K562 (cell line): ENCODE results near the gene CARMIL1. TPM values are rescaled to one million over a fixed set of nuclear protein-coding genes. Genes with fewer than 3 reads are reported as not detected.

ENCODE experiments used
- BCOR ChIP-seq: fragments of 450-650 bp; IDR thresholded peaks from 2 replicates; pipeline ENCODE4 v1.6.1; 2016
- CBFA2T3 ChIP-seq: fragments of 450-650 bp; IDR thresholded peaks from 2 replicates; pipeline ENCODE4 v1.6.1; 2017
- DACH1 ChIP-seq: fragments of 450-650 bp; IDR thresholded peaks from 2 replicates; pipeline ENCODE4 v1.6.1; 2018; ENCODE audit not compliant: partially characterized antibody
- DPF2 ChIP-seq: fragments of 450-650 bp; IDR thresholded peaks from 2 replicates; pipeline ENCODE4 v1.6.1; 2016
- ELF4 ChIP-seq: fragments of 450-650 bp; formaldehyde crosslinking; IDR thresholded peaks from 2 replicates; pipeline ENCODE4 v1.4.0; 2022; ENCODE audit warnings: missing genetic modification characterization
- ESRRA ChIP-seq: fragments of 450-650 bp; IDR thresholded peaks from 2 replicates; pipeline ENCODE4 v1.6.1; 2014; ENCODE audit warnings: low read depth, mild to moderate bottlenecking, moderate library complexity, borderline replicate concordance
- FOXJ3 ChIP-seq: sonication (generic); formaldehyde crosslinking; IDR thresholded peaks from 2 replicates; pipeline ENCODE4 v1.4.0; 2020; ENCODE audit warnings: mild to moderate bottlenecking, missing genetic modification reagents
- HDAC3 ChIP-seq: fragments of 450-650 bp; IDR thresholded peaks from 2 replicates; pipeline ENCODE4 v1.6.1; 2018; ENCODE audit warnings: borderline replicate concordance, mild to moderate bottlenecking, moderate library complexity; ENCODE audit not compliant: partially characterized antibody
- KDM1A ChIP-seq, 2 experiments: fragments of 450-650 bp; IDR thresholded peaks; 2 replicates each; pipeline ENCODE4 v1.6.1; 2016; ENCODE audit warnings: mild to moderate bottlenecking in 2 of 2
- KDM4B ChIP-seq, 2 experiments: fragments of 450-650 bp in 1 of 2; sonication (generic) in 1 of 2; IDR thresholded peaks; 2 replicates each; pipeline ENCODE4 v1.6.1; 2016 to 2017; ENCODE audit warnings: borderline replicate concordance in 2 of 2, antibody characterized with exemption in 1 of 2, low read depth in 1 of 2, mild to moderate bottlenecking in 1 of 2
- NCOR1 ChIP-seq: fragments of 450-650 bp; IDR thresholded peaks from 2 replicates; pipeline ENCODE4 v1.6.1; 2016; ENCODE audit warnings: mild to moderate bottlenecking, moderate library complexity
- NFIX ChIP-seq: fragments of 250-450 bp; sonication (Bioruptor Pico); IDR thresholded peaks from 2 replicates; pipeline ENCODE4 v1.4.0; 2020; ENCODE audit warnings: low read depth, mild to moderate bottlenecking, moderate library complexity
- PHB ChIP-seq: fragments of 250-450 bp; sonication (Bioruptor Pico); IDR thresholded peaks from 2 replicates; pipeline ENCODE4 v1.5.0; 2021
- SMAD4 ChIP-seq: fragments of 250-450 bp; sonication (Bioruptor Pico); conservative IDR thresholded peaks from 2 replicates; pipeline ENCODE4 v1.8.0; 2021; ENCODE audit warnings: inconsistent platforms, mild to moderate bottlenecking, moderate library complexity
- SMARCE1 ChIP-seq: fragments of 450-650 bp; IDR thresholded peaks from 2 replicates; pipeline ENCODE4 v1.7.1; 2016; ENCODE audit warnings: mild to moderate bottlenecking
- TBL1XR1 ChIP-seq, 2 experiments: IDR thresholded peaks; 2 replicates each; pipeline ENCODE4 v1.6.1; 2012; ENCODE audit warnings: improper control_type of control experiment in 2 of 2, low read length in 2 of 2, mild to moderate bottlenecking in 1 of 2
- ZKSCAN8 ChIP-seq: fragments of 200-800 bp; sonication (Bioruptor generic); IDR thresholded peaks from 2 replicates; pipeline ENCODE4 v1.6.1; 2016; ENCODE audit warnings: missing genetic modification characterization, missing compliant biosample characterization
- ZNF12 ChIP-seq: sonication (generic); formaldehyde crosslinking; IDR thresholded peaks from 2 replicates; pipeline ENCODE4 v1.4.0; 2020; ENCODE audit warnings: mild to moderate bottlenecking, missing genetic modification reagents
- ZNF121 ChIP-seq: sonication (generic); formaldehyde crosslinking; conservative IDR thresholded peaks from 2 replicates; pipeline ENCODE4 v1.8.0; 2022; ENCODE audit warnings: missing genetic modification reagents
- ZNF699 ChIP-seq: fragments of 250-450 bp; sonication (Bioruptor Pico); IDR thresholded peaks from 2 replicates; pipeline ENCODE4 v1.8.0; 2021; ENCODE audit warnings: mild to moderate bottlenecking, moderate library complexity; ENCODE audit not compliant: insufficient replicate concordance
- polyA plus RNA-seq, 8 experiments: library from polyadenylated mRNA; depleted of rRNA in 4 of 8; stranded (reverse) in 5 of 8; unstranded in 3 of 8; fragments of >200 nt; fragmentation: Nextera tagmentation in 2 of 8; fragmentation: Illumina TruSeq in 1 of 8; extraction: Ambion mirVana in 2 of 8; extraction: Trizol in 1 of 8; gene quantifications; 2 replicates each; pipeline versions ENCODE4 v1.2.1 to v1.2.3, GENCODE V29; 2011 to 2014; ENCODE audit warnings: inconsistent platforms in 1 of 8, missing spikeins in 1 of 8
- total RNA-seq, 7 experiments: library from RNA; depleted of rRNA in 6 of 7; stranded (reverse); fragments of >200 nt in 6 of 7; fragmentation: Illumina TruSeq in 2 of 7; extraction: Trizol in 2 of 7; gene quantifications; 2 replicates each; pipeline versions ENCODE4 v1.2.1 to v1.2.3, GENCODE V29; 2011 to 2021; ENCODE audit warnings: low replicate concordance in 1 of 7
- TF ChIP-seq, protein P1 (sequence below): sonication (generic); formaldehyde crosslinking; IDR thresholded peaks from 2 replicates; pipeline ENCODE4 v1.8.1; 2022; ENCODE audit warnings: missing genetic modification reagents
- TF ChIP-seq, protein P2 (sequence below): fragments of 250-450 bp; sonication (Bioruptor Pico); IDR thresholded peaks from 2 replicates; pipeline ENCODE4 v1.8.0; 2021; ENCODE audit warnings: moderate library complexity, mild to moderate bottlenecking, inconsistent platforms
- TF ChIP-seq, protein P3 (sequence below): sonication (generic); formaldehyde crosslinking; IDR thresholded peaks from 2 replicates; pipeline ENCODE4 v1.8.1; 2023; ENCODE audit warnings: mild to moderate bottlenecking, missing genetic modification reagents
- TF ChIP-seq, protein P4 (sequence below): fragments of 450-650 bp; formaldehyde crosslinking; IDR thresholded peaks from 2 replicates; pipeline ENCODE4 v1.4.0; 2020; ENCODE audit warnings: mild to moderate bottlenecking, moderate library complexity

The CARMIL1 gene
- total and polyA plus RNA-seq, 9 of the 15 experiments (the other 6 are each of a cell fraction or from before 2014, with no cell fraction given), result 0.04 to 0.32 (median 0.10) TPM; not detected in 1

DNA sequence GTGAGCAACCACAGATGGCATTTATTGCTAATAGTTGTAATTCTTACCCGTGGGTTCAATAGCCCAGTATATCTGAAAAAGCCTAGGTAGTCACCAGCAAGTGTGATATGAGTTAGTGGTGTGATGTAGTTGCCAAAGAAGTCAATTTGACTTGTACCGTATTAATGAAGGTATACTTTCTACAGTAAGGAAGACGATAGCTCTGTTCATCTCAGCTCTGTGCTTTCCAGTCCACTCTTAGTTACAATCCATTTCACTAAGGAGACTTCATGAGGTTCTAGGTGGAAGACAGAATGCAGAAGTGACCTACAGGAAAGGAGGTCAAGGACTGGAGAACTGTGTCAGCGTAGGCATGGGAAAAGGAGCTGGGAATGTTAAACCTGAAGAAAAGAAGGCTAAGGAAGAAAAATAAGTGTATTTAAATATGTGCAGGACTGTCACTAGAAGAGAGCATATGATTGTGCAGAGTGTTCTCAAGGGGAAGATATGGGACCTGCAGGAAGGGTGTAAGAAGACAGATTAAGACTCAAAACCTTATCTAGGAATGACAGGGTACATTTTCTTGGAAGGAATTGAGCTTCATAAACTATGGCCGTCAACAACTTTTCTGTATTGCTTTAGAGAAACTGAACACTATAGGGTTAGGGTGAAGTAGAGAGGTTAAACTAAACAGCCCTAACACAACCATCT is 255.9 kb downstream of the CARMIL1 start (continued):
- TF ChIP-seq, protein P1, sequence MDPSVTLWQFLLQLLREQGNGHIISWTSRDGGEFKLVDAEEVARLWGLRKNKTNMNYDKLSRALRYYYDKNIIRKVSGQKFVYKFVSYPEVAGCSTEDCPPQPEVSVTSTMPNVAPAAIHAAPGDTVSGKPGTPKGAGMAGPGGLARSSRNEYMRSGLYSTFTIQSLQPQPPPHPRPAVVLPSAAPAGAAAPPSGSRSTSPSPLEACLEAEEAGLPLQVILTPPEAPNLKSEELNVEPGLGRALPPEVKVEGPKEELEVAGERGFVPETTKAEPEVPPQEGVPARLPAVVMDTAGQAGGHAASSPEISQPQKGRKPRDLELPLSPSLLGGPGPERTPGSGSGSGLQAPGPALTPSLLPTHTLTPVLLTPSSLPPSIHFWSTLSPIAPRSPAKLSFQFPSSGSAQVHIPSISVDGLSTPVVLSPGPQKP (CRISPR knock-in tag), result no peak
- TF ChIP-seq CBFA2T3, result peak; percentile 98
- TF ChIP-seq HDAC3, result peak; percentile 93
- TF ChIP-seq NFIX, result no peak
- TF ChIP-seq, protein P2, sequence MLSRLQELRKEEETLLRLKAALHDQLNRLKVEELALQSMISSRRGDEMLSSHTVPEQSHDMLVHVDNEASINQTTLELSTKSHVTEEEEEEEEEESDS, result no peak
- TF ChIP-seq ZNF12 (CRISPR knock-in tag), result no peak
- peak in 1 of 2 experiments; percentile 85; a peak in 2 of 4 replicates for TF ChIP-seq TBL1XR1 (IDR thresholded peaks at IDR 0.05; ENCODE audit: low read length in 2 of 2)
- TF ChIP-seq PHB (CRISPR knock-in tag), result no peak
- TF ChIP-seq ELF4 (CRISPR knock-in tag), result peak; percentile 85; the same call in 1 of the 2 replicates
- TF ChIP-seq, protein P3, sequence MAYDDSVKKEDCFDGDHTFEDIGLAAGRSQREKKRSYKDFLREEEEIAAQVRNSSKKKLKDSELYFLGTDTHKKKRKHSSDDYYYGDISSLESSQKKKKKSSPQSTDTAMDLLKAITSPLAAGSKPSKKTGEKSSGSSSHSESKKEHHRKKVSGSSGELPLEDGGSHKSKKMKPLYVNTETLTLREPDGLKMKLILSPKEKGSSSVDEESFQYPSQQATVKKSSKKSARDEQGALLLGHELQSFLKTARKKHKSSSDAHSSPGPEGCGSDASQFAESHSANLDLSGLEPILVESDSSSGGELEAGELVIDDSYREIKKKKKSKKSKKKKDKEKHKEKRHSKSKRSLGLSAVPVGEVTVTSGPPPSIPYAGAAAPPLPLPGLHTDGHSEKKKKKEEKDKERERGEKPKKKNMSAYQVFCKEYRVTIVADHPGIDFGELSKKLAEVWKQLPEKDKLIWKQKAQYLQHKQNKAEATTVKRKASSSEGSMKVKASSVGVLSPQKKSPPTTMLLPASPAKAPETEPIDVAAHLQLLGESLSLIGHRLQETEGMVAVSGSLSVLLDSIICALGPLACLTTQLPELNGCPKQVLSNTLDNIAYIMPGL (CRISPR knock-in tag), result no peak
- TF ChIP-seq NCOR1, result peak; percentile 94
- TF ChIP-seq FOXJ3 (CRISPR knock-in tag), result no peak
- TF ChIP-seq BCOR, result peak; percentile 90
- TF ChIP-seq SMARCE1, result peak; percentile 92
- TF ChIP-seq SMAD4, result peak; percentile 86
- TF ChIP-seq ZKSCAN8 (CRISPR knock-in tag), result peak; percentile 68; the same call in 1 of the 2 replicates
- peak; percentile 98 for TF ChIP-seq KDM1A (IDR thresholded peaks at IDR 0.05)
- TF ChIP-seq ZNF699 (CRISPR knock-in tag), result no peak
- peak; percentile 98 for TF ChIP-seq DPF2
- TF ChIP-seq DACH1, result peak; percentile 8
- no peak for TF ChIP-seq ZNF121
- TF ChIP-seq, protein P4, sequence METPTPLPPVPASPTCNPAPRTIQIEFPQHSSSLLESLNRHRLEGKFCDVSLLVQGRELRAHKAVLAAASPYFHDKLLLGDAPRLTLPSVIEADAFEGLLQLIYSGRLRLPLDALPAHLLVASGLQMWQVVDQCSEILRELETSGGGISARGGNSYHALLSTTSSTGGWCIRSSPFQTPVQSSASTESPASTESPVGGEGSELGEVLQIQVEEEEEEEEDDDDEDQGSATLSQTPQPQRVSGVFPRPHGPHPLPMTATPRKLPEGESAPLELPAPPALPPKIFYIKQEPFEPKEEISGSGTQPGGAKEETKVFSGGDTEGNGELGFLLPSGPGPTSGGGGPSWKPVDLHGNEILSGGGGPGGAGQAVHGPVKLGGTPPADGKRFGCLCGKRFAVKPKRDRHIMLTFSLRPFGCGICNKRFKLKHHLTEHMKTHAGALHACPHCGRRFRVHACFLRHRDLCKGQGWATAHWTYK (CRISPR knock-in tag), result 0 out of 2 replicates have a peak, but pooled peaks have one; percentile 16
- no peak for TF ChIP-seq KDM4B (IDR thresholded peaks at IDR 0.05; ENCODE audit: borderline replicate concordance in 2 of 2, low read depth in 1 of 2)
- no peak for TF ChIP-seq ESRRA
